ENCODE measurements around the gene NECTIN3.

The NECTIN3 gene

GRCh38 chr3:111084911-111085310, 13.3 kb downstream of the NECTIN3 start:
- DNase-seq = no peak

- DNase-seq = no peak
Observed at GRCh38 chr3:111087924-111088469, 16.4 kb downstream of the NECTIN3 start.

- no peak for DNase-seq
Observed at GRCh38 chr3:111096487-111097209, 25.0 kb downstream of the NECTIN3 start.

GRCh38 chr3:111103807-111104206, 32.2 kb downstream of the NECTIN3 start:
- DNase-seq = no peak

- no peak for DNase-seq
Observed at GRCh38 chr3:111106993-111107661, 35.5 kb downstream of the NECTIN3 start.

GRCh38 chr3:111107662-111108035, 36.0 kb downstream of the NECTIN3 start:
- no peak for DNase-seq

- no peak for DNase-seq
Observed at GRCh38 chr3:111112913-111113312, 41.3 kb downstream of the NECTIN3 start.

- DNase-seq = no peak
Observed at GRCh38 chr3:111128884-111129283, 57.3 kb downstream of the NECTIN3 start.

- DNase-seq = no peak
Observed at GRCh38 chr3:111130827-111131226, 59.2 kb downstream of the NECTIN3 start.

GRCh38 chr3:111134302-111134701, 62.7 kb downstream of the NECTIN3 start:
- no peak for DNase-seq

- DNase-seq = no peak
Observed at GRCh38 chr3:111151438-111151837, 79.8 kb downstream of the NECTIN3 start.

- DNase-seq = no peak
Observed at GRCh38 chr3:111152496-111152895, 80.9 kb downstream of the NECTIN3 start.

- no peak for DNase-seq
Observed at GRCh38 chr3:111156517-111156916, 84.9 kb downstream of the NECTIN3 start.

- DNase-seq = no peak
Observed at GRCh38 chr3:111159391-111159790, 87.8 kb downstream of the NECTIN3 start.

- DNase-seq = no peak
Observed at GRCh38 chr3:111164621-111165020, 93.0 kb downstream of the NECTIN3 start.

GRCh38 chr3:111165411-111165810, 93.8 kb downstream of the NECTIN3 start:
- no peak for DNase-seq

GRCh38 chr3:111173328-111173900, 101.8 kb downstream of the NECTIN3 start:
- no peak for DNase-seq

GRCh38 chr3:111173906-111174305, 102.3 kb downstream of the NECTIN3 start:
- DNase-seq = no peak

- no peak for DNase-seq
Observed at GRCh38 chr3:111190518-111190917, 118.9 kb downstream of the NECTIN3 start.

GRCh38 chr3:111193472-111193871, 121.9 kb downstream of the NECTIN3 start:
- DNase-seq = no peak

- no peak for DNase-seq
Observed at GRCh38 chr3:111194048-111194447, 122.4 kb downstream of the NECTIN3 start.

GRCh38 chr3:111197485-111197884, 125.9 kb downstream of the NECTIN3 start:
- no peak for DNase-seq

GRCh38 chr3:111200027-111200426, 128.4 kb downstream of the NECTIN3 start:
- DNase-seq = no peak

All from CD4-positive, alpha-beta T cell treated with Interleukin-17A for 1 hour (primary cell).